ENCODE measurements around the gene RASSF1.
"Not testable (repeated sequence)": the region's sequence is repeated elsewhere in the genome, so short reads cannot be mapped to it uniquely, and the experiment has no call there.

The RASSF1 gene

GRCh38 chr3:50298836-50299637 lies 41.6 kb downstream of the RASSF1 start, which contains the start of the genes HYAL3 and NAA80:
HYAL3 (minus strand) TSS chr3:50299405; CDS start chr3:50295602, 3,803 bp downstream.
NAA80 (minus strand) TSS chr3:50299405; CDS start chr3:50297463, 1,942 bp downstream.
- peak; percentile 99 to 100 for DNase-seq

GRCh38 chr3:50297896-50298725 lies 42.5 kb downstream of the RASSF1 start:
- no peak for DNase-seq

GRCh38 chr3:50297384-50297775 lies 43.3 kb downstream of the RASSF1 start:
- no peak for DNase-seq

- no peak for DNase-seq
These were observed 43.8 kb downstream of the RASSF1 start for GRCh38 chr3:50296721-50297383.

GRCh38 chr3:50295553-50296431 lies 44.8 kb downstream of the RASSF1 start:
- DNase-seq: no peak

- no peak for DNase-seq
These were observed 45.9 kb downstream of the RASSF1 start for GRCh38 chr3:50294492-50295403.

- DNase-seq: no peak
These were observed 46.5 kb downstream of the RASSF1 start for GRCh38 chr3:50294089-50294488.

GRCh38 chr3:50293079-50293801 lies 47.4 kb downstream of the RASSF1 start:
- no peak for DNase-seq

- DNase-seq: peak; percentile 97 to 98
These were observed 48.2 kb downstream of the RASSF1 start, which contains the start of gene IFRD2 for GRCh38 chr3:50292159-50293078. IFRD2 (minus strand) TSS chr3:50292429; CDS start chr3:50292274, 155 bp downstream.

- DNase-seq: no peak
These were observed 50.4 kb downstream of the RASSF1 start for GRCh38 chr3:50290161-50290641.

GRCh38 chr3:50289130-50289529 lies 51.5 kb downstream of the RASSF1 start:
- no peak for DNase-seq

GRCh38 chr3:50288387-50289007 lies 52.1 kb downstream of the RASSF1 start:
- DNase-seq: no peak

- no peak for DNase-seq
These were observed 53.4 kb downstream of the RASSF1 start for GRCh38 chr3:50287262-50287661.

- no peak for DNase-seq
These were observed 54.1 kb downstream of the RASSF1 start for GRCh38 chr3:50286322-50287227.

GRCh38 chr3:50284121-50284520 lies 56.5 kb downstream of the RASSF1 start:
- DNase-seq: not testable (repeated sequence)

Measured in hippocampal formation (tissue), 2 donors.